GM12874 (cell line): ENCODE data around the gene POMGNT2.

Experiments
- CTCF ChIP-seq: IDR thresholded peaks from 2 replicates; pipeline ENCODE4 v1.5.1; 2011; ENCODE audit warnings: low read depth, mild to moderate bottlenecking, control low read depth, low read length, moderate library complexity; ENCODE audit not compliant: insufficient read depth

The POMGNT2 gene

DNA sequence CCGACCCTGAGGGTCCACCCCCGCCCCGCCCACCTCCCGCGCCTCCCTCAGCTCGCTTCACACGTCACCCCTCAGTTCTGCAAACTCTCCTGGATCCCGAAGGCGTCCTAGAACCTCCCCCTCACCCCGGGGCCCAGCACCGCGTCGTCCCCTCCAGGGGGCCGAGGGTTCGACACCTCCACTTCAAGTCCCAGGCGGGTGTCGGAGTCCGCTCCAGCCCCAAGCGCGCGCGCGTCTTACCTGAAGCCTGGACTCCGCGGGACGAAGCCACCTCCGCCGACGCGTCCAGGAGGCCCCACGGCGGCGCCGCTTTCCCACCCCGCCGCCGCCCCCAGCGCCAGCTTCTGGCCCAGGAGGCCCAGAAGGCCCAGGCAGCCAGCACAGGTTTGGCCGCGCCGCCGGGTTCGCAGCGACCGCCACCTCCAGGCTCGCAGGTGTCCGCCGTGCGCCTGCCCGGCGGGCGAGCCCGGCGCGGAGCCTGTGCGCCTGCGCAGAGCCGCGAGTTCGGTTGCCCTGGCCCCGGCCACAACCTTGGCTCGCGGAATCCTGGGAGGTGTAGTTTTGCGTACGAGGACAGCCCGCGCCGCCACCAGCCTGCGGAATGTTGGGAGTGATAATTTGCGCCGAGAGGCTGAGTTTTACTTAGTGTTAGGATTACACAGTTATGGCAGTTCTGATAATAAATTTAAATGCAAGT, at the start of gene POMGNT2:
Gene POMGNT2, minus strand, starts transcription at position 484 of the 697 bp plus-strand sequence. CDS start 24,648 bp downstream, outside the sequence.
- no peak for TF ChIP-seq CTCF

- no peak for TF ChIP-seq CTCF
Measured at GRCh38 chr3:43154980-43155379, 49.1 kb upstream of the POMGNT2 start.

DNA sequence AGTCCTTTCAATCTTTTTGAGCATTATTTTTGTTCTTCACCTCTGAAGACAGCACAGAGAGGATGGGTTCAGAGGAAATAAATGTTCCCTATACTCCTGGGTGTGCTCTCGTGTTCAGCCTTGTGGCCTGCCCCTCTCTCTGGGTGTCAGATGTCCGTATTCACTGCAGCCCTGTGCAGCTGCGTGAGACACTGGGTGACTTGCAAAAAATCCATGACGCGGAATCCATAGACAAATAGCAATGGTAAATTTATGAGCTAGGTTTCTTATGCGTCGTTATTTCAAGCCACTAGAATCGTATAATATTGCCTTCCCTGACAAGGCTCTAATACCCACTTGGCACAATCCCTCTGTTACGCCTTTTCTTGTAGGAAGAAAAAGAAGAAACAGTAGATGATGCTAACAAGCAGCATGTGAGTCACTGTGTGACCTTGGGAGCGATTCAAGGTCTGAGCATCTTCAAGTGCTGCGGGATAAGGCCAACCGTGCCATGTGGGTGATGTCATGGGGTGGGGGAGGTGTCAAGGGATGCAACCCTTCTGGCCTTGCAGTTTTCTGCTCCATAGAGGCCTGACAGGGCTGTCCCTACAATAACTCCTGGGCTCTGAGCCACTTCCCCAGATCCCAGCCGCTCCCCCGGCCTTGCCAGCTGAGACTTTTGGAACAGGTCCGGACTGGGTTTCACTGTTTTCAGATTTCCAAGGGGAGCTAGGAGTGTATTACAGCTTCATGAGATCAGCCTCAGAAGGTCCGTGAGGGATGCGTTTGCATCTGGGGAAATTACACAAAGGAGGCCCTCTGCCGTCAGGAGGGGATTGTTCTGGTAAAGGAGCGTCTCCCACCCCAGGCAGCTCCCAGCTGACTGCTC, 47.6 kb upstream of the POMGNT2 start:
- no peak for TF ChIP-seq CTCF

DNA sequence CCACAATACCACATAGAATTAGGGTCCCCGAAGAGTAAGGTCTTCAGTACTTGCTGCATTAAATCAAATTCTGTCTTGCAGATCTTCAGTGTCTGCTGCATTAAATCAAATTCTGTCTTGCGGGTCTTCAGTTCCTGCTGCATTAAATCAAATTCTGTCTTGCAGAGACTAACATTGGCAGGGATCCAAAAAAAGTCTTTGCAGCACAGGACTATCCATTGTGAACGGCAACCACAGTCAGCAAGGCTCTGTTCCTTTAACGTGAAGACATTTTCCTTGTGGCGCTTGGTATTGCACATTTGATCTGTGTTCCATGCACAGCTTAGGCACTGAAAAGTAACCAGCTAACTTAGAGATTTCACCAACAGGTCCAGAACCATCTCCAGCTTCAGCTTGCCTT, 46.8 kb upstream of the POMGNT2 start:
- no peak for TF ChIP-seq CTCF

DNA sequence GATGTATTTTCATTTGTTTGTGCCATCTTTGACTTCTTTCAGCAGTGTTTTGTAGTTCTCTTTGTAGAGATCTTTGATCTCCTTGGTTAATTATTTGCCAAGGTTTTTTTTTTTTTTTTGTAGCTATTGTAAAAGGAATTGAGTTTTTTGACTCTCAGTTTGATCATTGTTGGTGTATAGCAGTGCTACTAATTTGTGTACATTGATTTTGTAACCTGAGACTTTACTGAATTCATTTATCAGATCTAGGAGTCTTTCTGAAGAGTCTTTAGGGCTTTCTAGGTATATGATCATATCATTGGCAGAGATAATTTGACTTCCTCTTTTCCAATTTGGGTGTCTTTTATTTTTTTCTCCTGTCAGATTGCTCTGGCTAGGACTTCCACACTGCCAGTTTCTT, 42.2 kb upstream of the POMGNT2 start:
- no peak for TF ChIP-seq CTCF

DNA sequence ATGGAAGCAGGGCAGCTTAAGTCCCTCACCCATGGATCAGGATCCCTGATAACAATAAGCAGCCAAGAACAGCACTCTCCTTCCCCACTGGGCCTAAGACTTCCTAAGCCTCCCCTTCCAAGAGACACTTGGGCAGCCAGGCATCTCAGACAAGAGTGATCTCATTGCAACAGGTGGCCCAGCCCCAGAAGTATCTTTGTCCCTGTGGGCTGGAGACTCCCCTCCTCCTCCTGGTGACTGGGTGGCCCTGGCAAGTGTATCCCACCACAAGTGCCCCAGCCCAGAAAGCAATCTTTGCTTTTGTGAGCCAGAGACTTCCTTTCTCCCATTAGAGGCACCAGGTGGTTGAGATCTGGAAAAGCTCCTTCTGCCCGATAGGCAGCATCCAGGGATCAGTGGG, 40.7 kb upstream of the POMGNT2 start:
- no peak for TF ChIP-seq CTCF

DNA sequence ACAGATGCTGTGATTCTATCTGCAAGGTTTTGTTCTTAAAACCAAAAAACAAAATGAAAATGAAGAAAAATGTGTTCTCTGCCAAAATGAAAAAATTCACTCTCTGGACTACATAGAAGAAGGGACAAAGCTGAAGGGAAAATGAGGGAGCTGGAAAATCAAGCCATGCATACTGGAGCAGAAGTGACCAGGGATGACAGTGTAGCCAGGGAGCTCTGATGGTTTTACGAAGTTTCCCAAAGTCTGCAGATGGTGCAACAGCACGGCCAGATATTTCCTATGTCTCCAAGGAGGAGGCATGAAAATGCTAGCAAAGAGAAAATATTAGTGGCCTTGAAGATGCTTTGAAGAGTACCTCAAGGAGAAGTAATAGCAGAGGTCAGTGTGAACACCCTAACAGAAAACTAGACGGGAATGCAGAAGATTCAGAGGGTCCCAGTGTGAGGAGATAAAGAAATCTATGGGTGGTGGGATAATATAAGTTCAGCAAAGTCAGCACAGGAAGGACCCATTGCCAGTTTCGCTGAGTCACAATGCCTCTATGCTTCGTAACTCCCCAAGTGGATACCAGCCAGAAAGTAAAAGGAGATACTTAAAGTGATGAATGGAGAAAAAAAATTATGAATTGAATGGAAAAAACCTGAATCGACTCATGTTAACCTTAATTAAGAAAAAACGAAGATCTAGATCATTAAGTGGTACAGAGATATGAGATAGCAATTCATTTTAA, 39.0 kb upstream of the POMGNT2 start:
- TF ChIP-seq CTCF = no peak
